GM18502 (cell line): ENCODE data around the gene SERPINB7.
A peak's percentile ranks its signal among the peaks of the same experiment; 100 is the strongest.

Experiments used
- ATAC-seq: cut with Tn5 transposase; IDR thresholded peaks from one replicate; pipeline ENCODE4 v1.9.1; 2021; ENCODE audit warnings: mild to moderate bottlenecking; ENCODE audit not compliant: unreplicated experiment, poor library complexity

SERPINB7 gene

DNA sequence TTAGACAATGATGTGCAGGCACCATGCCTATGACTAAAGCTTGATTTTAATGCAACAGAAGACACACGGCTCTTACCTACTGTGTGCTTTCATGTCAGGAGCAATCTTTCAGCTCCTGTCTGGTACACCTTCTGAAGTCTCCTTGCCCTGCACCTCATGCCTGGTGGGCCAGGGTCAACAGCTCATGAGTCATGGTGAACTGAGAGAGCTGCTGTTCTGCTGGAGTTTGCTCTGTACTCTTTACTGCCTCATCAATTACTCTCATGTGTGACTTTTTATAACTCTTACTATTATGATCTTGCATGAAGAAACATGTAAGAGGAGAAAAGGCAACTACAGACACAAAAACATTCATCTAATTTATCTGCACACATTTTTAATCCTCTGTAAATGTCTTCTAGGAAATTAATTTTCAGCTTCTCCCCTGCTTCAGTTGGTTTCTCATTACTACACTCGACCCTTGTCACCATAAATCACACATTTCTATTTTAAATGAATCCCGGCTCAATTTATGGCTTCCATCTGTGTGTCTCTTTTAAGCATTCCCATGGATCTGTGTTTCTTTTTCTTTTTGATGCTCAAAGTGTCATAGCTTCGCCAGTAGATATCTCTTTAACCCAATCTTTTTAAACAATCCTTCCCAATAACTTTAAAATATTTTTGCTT, 9.7 kb downstream of the SERPINB7 start:
- no peak for ATAC-seq

GRCh38 chr18:63787673-63788072, 12.5 kb downstream of the SERPINB7 start:
- ATAC-seq: no peak

DNA sequence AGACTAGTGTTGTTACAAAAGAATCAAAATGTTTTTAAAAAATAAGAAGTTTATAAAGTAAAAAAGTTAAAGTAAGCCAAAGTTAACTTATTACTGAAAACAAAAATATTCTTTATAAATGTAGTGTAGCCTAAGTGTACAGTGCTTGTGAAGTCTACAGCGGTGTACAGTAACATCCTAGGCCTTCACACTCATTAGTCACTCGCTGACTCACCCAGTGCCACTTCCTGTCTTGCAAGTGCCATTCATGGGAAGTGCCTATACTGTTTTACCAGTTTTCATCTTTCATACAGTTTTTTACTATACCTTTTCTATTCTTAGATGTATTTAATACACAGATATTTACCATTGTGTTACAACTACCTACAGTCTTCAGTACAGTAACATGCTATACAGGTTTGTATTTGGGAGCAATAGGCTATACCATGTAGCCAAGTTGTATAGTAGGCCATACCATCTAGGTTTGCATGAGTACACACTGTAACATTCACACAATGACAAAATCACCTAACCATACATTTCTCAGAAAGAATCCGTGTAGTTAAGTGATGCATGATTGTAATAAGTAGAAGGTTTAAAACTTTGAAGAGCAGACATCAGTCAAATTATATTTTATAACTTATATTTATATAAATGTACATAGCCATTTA, 13.4 kb downstream of the SERPINB7 start:
- ATAC-seq: peak; percentile 76

DNA sequence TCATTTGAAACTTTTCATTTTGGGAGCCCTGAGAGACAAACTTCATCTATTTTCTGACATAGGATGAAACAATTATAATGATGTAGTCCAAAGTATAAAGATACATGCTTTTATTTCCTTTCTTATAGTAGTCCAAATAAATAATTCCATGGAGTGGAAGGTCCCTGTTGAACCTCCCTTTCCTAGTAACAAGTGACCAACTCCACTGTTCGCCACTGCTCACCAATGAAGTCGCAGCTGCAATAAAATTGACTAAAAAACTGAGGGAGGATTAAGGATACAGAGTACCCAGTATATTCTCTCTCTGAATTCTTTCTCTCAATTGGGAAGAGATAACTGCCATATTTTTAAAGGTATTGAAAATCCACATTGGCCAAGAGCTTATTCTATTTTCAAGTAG, 14.1 kb downstream of the SERPINB7 start:
- ATAC-seq: no peak

- no peak for ATAC-seq
Observed at GRCh38 chr18:63795606-63796005, 20.4 kb downstream of the SERPINB7 start.

DNA sequence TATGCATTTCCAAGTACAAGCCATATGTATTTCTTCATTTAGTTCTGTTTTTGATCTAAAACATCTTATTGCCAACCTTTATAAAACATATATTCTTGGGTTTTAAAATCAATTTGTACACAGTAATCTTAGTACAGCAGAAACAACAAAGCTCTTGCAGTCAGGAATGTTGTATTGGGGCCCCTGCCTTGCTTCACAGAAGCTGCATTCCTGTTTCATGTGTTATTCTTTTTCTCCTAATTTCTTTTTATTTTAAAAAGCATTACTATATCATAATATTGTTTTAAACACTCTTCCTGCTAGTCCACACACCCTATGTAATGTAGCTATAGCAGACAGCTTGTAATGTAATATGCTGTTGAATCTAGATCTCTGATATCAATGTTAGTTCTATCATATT, 24.0 kb downstream of the SERPINB7 start:
- ATAC-seq: no peak

GRCh38 chr18:63801343-63801742, 26.1 kb downstream of the SERPINB7 start:
- no peak for ATAC-seq

DNA sequence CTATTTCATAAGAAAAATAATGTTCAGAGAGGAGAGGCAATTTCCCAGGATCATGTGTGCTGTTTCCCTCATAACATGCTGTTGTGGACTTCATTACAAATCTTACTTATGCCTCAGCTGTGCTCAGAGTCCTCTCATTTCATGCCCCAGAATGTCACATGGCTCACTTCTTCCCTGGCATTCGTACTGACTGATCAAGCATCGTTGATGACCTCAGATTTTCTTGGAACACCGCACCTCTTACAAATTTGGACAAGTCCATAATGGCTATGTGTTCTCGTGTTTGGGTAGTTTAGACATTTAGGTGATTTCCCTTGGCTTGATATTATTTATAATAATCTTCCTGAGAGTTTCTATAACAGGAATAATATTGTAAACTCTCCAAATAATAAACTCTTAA, 32.9 kb downstream of the SERPINB7 start:
- ATAC-seq: no peak

DNA sequence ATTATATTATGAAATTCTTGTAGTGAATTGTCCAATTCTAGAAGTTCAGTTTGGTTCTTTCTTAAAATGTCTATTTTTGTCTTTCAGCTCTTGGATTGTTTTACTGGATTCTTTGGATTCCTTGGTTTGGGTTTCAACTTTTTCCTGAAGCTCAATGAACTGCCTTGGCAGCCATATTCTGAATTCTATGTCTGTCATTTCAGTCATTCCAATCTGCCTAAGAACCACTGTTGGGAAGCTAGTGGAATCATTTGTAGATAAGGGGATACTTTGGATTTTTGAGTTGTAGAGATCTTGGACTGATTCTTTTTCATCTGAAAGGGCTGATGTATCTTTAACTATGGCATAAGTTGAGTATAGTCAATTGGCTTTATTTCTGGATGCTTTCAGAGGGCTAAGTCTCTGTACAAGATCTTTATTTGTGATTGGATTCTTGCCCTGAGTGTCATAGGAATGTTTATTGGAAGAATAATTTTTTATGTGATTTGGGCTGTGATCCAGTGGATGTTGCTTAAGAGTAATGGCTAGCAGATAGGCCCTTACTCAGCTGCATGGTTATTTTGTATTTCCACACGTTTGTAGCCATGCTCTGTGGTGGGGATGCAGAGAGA, 42.3 kb downstream of the SERPINB7 start:
- no peak for ATAC-seq

DNA sequence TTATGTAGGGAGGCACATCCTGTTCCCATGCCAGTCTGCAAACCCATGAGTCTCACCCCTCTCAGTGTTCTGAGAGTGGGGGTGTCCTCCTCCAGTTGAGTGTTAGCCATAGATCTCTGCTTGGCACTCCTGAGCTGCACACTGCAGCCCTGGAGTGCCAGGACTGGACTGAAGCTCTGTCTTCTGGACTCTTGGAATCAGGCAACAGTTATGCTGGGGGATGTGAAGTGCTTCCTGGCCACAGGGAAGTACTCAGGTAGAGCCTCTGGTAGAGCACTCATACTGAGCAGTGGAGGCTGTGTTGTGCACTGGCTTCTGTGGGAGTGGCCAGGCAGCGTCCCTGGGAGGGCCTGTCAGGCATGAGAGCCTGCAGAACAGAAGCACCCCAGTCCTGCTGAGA, 43.0 kb downstream of the SERPINB7 start:
- no peak for ATAC-seq

GRCh38 chr18:63819786-63820185, 44.6 kb downstream of the SERPINB7 start:
- no peak for ATAC-seq

DNA sequence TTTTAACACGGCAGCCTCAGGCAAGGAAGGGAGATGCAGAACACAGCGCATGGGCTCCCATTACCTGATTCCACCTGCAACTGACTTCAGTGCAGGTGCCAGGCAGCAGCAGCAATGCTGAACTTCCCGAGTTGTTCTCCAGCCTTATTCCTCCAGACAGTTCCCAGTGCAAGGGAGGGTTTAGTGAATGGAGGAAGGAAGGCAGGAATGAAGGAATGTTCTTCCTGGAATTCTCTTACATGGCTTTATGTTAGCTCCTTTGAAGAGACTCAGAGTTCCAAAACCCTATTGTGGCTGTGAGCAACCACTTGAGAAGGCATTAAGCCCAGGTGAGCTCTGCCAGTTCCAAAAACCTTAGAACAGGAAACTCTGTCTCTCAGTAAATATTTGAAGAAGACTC, 45.5 kb downstream of the SERPINB7 start:
- ATAC-seq: no peak

DNA sequence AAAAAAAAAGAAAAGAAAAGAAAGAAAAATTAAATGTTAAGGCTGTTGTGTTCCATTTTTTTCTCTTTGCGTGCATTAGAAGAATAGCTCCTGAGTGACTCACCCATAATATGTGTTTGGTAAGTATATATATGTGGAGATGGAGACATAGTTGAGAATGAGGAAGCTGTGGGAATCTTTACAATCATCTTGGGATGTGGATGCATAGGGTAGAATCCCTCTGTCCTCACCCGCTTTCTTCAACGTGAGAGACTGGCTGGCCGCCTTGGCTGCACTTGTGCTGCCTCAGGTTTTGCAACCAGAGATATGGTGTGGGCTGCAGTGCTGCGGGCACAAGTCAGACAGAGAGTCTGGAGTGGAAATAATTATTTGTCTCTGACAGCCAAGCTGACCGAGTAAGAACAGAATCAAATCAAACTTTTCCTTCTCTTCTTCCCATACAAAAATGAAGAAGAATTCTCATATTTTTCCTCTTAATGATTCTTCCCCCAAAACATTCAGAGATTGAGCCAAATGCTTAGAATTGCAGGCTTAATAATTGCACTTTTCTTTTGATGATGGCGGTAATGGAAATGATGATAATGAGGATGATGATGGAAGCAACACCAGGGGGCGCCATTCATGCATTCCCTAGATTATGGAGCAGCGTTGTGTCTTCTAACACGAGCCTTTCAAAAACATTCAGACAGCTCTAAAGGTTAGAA, 48.5 kb downstream of the SERPINB7 start:
- ATAC-seq: no peak

DNA sequence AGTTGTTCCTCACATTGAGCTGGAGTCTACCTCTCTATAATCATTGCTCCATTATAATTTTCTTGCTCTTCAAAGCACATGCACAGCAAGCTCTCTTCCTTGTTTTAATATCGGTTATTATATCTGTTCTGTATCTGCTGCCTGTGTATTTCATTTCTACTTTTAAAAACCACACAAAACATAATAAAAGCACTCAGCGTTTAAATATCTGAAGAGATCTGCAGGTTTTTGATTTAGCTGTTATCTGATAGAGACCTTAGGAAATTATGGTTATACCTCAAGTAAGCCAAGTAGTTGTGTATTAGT, 49.0 kb downstream of the SERPINB7 start:
- ATAC-seq: no peak

DNA sequence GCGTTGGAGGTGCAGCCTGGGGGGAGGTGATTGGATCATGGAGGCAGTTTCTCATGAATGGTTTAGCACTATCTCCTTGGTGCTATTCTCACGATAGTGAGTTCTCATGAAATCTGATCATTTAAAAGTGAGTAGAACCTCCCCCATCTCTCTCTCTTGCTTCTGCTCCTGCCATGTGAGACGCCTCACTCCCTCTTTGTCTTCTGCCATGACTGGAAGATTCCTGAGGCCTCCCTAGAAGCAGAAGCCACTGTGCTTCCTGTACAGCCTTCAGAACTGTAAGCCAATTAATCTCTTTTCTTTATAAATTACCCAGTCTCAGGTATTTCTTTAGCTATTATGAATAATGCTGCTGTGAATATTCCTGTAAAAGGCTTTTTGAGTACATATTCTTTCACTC, 52.9 kb downstream of the SERPINB7 start:
- no peak for ATAC-seq

GRCh38 chr18:63828656-63829055, 53.4 kb downstream of the SERPINB7 start:
- ATAC-seq: no peak

GRCh38 chr18:63829886-63830285, 54.7 kb downstream of the SERPINB7 start:
- ATAC-seq: no peak

- ATAC-seq: peak; percentile 95
Observed at GRCh38 chr18:63831080-63831788, 56.0 kb downstream of the SERPINB7 start.

DNA sequence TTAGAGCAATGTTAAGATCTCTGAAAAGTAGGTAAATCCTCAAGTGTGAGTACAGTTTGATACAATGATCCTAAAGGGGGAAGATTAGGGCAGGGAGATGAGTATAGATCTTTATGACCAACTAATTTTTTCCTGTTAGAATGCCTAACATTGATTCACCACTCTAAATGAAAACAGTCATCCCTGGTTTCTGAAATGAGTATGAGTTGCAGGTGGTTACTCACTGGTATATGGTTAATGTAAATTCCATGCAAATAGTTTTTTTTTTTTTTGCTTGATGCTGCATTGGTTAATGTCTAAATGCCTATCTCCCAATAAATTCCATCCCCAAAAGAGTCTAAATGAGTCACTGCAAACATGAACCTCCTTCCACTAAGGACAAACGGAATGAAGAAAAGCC, 57.3 kb downstream of the SERPINB7 start:
- peak; percentile 70 for ATAC-seq

DNA sequence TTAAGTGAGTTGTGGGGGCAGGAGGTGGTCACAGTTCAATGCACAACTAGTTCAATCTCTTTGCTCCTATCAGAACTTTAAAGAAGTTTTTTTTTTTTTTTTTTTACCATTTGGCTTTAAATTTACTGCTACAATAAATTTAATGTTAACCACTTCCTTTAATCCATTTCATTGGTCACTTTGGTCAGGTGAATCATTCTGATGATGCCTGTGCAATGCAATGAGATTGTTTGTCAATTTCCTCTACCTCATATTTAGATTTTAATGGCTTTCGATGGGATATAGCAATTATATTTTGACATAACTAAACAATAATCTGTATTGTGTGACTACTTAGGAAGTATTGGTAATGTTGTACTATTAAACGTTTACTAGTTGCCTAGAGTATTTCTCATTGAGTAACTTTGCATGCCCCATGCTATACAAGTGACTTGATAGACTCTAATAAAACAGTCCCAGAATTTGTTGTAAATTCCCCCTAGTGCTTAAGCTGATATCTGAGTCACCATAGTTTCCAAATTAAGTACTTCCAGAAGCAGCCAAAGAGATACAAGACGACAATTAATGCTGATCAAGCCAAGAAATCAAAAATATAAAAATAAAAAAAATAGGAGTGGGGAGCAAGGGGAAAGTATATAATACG, 59.4 kb downstream of the SERPINB7 start:
- no peak for ATAC-seq
